HEK293T (cell line): ENCODE results near the gene KIAA1210.

ENCODE experiments used
- CTCF ChIA-PET: fragments of 350-600 bp; formaldehyde crosslinking; extraction: SDS; loops from one replicate; lab custom pipeline; 2021; ENCODE audit warnings: antibody characterized with exemption, inconsistent platforms; lab: Yijun Ruan, JAX
- POLR2A ChIA-PET: fragments of 350-600 bp; formaldehyde crosslinking; extraction: SDS; loops from one replicate; lab custom pipeline; 2020; ENCODE audit warnings: antibody characterized with exemption, inconsistent platforms; lab: Yijun Ruan, JAX
- DNase-seq: peaks from one replicate; pipeline ENCODE4 v3.0.0; 2012; ENCODE audit warnings: mixed read lengths; ENCODE audit errors: extremely low spot score
- ARNT ChIP-seq: fragments of 450-650 bp; IDR thresholded peaks from 2 replicates; pipeline ENCODE4 v1.6.1; 2017; ENCODE audit warnings: mild to moderate bottlenecking
- BHLHE40 ChIP-seq: fragments of 450-650 bp; IDR thresholded peaks from 2 replicates; pipeline ENCODE4 v1.6.1; 2016; ENCODE audit warnings: mild to moderate bottlenecking, moderate library complexity, borderline replicate concordance
- CTBP1 ChIP-seq: fragments of 450-650 bp; IDR thresholded peaks from 2 replicates; pipeline ENCODE4 v1.6.1; 2016; ENCODE audit warnings: borderline replicate concordance
- ELF4 ChIP-seq: fragments of 450-650 bp; IDR thresholded peaks from 2 replicates; pipeline ENCODE4 v1.6.1; 2017; ENCODE audit warnings: antibody characterized with exemption
- FOXA1 ChIP-seq: fragments of 450-650 bp; IDR thresholded peaks from 2 replicates; pipeline ENCODE4 v1.6.1; 2016; ENCODE audit warnings: mild to moderate bottlenecking
- FOXK2 ChIP-seq: fragments of 450-650 bp; IDR thresholded peaks from 2 replicates; pipeline ENCODE4 v1.6.1; 2016; ENCODE audit warnings: mild to moderate bottlenecking
- FOXM1 ChIP-seq: fragments of 450-650 bp; IDR thresholded peaks from 2 replicates; pipeline ENCODE4 v1.6.1; 2017; ENCODE audit warnings: mild to moderate bottlenecking, borderline replicate concordance
- HDGF ChIP-seq: fragments of 450-650 bp; IDR thresholded peaks from 2 replicates; pipeline ENCODE4 v1.6.1; 2017; ENCODE audit warnings: antibody characterized with exemption, borderline replicate concordance
- L3MBTL2 ChIP-seq: fragments of 450-650 bp; conservative IDR thresholded peaks from 2 replicates; pipeline ENCODE4 v1.6.1; 2016; ENCODE audit warnings: mild to moderate bottlenecking
- LEF1 ChIP-seq: fragments of 450-650 bp; IDR thresholded peaks from 2 replicates; pipeline ENCODE4 v1.6.1; 2017; ENCODE audit warnings: mild to moderate bottlenecking, borderline replicate concordance
- NFRKB ChIP-seq: fragments of 450-650 bp; IDR thresholded peaks from 2 replicates; pipeline ENCODE4 v1.6.1; 2016; ENCODE audit warnings: mild to moderate bottlenecking, moderate library complexity
- SP1 ChIP-seq: fragments of 450-650 bp; IDR thresholded peaks from 2 replicates; pipeline ENCODE4 v1.6.1; 2017
- SUZ12 ChIP-seq: fragments of 450-650 bp; IDR thresholded peaks from 2 replicates; pipeline ENCODE4 v1.6.1; 2016; ENCODE audit warnings: mild to moderate bottlenecking
- TARDBP ChIP-seq: fragments of 450-650 bp; IDR thresholded peaks from 2 replicates; pipeline ENCODE4 v1.6.1; 2016
- ZNF384 ChIP-seq: fragments of 450-650 bp; IDR thresholded peaks from 2 replicates; pipeline ENCODE4 v1.6.1; 2016
- TF ChIP-seq, protein P1 (sequence below): fragments of 450-650 bp; IDR thresholded peaks from 2 replicates; pipeline ENCODE4 v1.6.1; 2016

The KIAA1210 gene

GRCh38 chrX:119156241-119156640 is 28.6 kb upstream of the KIAA1210 start:
- DNase-seq, result no peak
- CTCF ChIA-PET, result no interaction called here
- POLR2A ChIA-PET, result no interaction called here
- TF ChIP-seq L3MBTL2 (no peak), FOXK2 (no peak), NFRKB (no peak), ARNT (no peak), FOXM1 (no peak), ELF4 (no peak), SP1 (no peak), CTBP1 (no peak), LEF1 (no peak), TARDBP (no peak)
- TF ChIP-seq, protein P1, sequence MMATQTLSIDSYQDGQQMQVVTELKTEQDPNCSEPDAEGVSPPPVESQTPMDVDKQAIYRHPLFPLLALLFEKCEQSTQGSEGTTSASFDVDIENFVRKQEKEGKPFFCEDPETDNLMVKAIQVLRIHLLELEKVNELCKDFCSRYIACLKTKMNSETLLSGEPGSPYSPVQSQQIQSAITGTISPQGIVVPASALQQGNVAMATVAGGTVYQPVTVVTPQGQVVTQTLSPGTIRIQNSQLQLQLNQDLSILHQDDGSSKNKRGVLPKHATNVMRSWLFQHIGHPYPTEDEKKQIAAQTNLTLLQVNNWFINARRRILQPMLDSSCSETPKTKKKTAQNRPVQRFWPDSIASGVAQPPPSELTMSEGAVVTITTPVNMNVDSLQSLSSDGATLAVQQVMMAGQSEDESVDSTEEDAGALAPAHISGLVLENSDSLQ, result no peak

- POLR2A ChIA-PET, result no interaction called here
- CTCF ChIA-PET, result no interaction called here
- DNase-seq, result no peak
- TF ChIP-seq, protein P1, result no peak
- TF ChIP-seq NFRKB, result no peak
- no peak for TF ChIP-seq FOXA1
- no peak for TF ChIP-seq LEF1
- no peak for TF ChIP-seq TARDBP
- no peak for TF ChIP-seq L3MBTL2
- TF ChIP-seq ARNT, result no peak
- no peak for TF ChIP-seq SP1
- no peak for TF ChIP-seq FOXM1
Measured at GRCh38 chrX:119155416-119156035, 27.9 kb upstream of the KIAA1210 start.

DNA sequence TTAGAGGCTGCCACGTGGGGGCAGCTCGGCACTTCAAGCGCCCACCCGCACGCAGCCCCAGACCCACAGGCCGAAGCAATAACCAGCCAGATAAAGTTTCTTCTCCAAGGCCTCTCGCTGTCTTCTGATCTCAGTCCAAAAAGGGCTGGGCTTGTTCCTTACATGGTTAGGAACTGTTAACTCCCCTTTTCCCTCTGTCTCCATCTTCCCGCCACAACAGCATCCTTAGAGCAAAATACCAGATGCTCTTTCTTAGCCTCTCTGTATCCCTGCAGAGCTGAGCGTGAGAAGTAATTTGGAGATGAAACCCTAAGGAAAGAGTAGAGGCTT is 23.4 kb upstream of the KIAA1210 start:
- TF ChIP-seq SP1 (no peak), NFRKB (no peak), ZNF384 (no peak), FOXA1 (no peak), CTBP1 (no peak), LEF1 (no peak), ARNT (no peak), BHLHE40 (no peak), TARDBP (no peak), FOXK2 (no peak), ELF4 (no peak), L3MBTL2 (no peak), FOXM1 (no peak), HDGF (no peak), SUZ12 (no peak)
- TF ChIP-seq, protein P1, result no peak
- CTCF ChIA-PET, result no interaction called here
- POLR2A ChIA-PET, result no interaction called here
- DNase-seq, result no peak

- no peak for DNase-seq
Measured at GRCh38 chrX:119150163-119151050, 22.8 kb upstream of the KIAA1210 start.

GRCh38 chrX:119147486-119147885 is 19.9 kb upstream of the KIAA1210 start:
- TF ChIP-seq NFRKB, result no peak
- no peak for TF ChIP-seq FOXM1
- no peak for TF ChIP-seq ZNF384
- TF ChIP-seq L3MBTL2, result no peak
- TF ChIP-seq, protein P1, result no peak
- no peak for TF ChIP-seq CTBP1
- no peak for TF ChIP-seq BHLHE40
- TF ChIP-seq ARNT, result no peak
- TF ChIP-seq FOXA1, result no peak
- no peak for TF ChIP-seq FOXK2
- TF ChIP-seq LEF1, result no peak
- POLR2A ChIA-PET, result no interaction called here
- CTCF ChIA-PET, result no interaction called here
- DNase-seq, result no peak

More at GRCh38 chrX:119150163-119151050, 22.8 kb upstream of the KIAA1210 start:
- POLR2A ChIA-PET, result no interaction called here
- TF ChIP-seq SUZ12 (no peak), CTBP1 (no peak), L3MBTL2 (no peak), NFRKB (no peak), LEF1 (no peak), BHLHE40 (no peak), ZNF384 (no peak), FOXM1 (no peak), HDGF (no peak)
- CTCF ChIA-PET, result no interaction called here
